K562 (cell line): ENCODE measurements around the gene TFRC. TPM values are rescaled to one million over a fixed set of nuclear protein-coding genes. Genes with fewer than 3 reads are reported as not detected.

ENCODE experiments used
- FOXK1 ChIP-seq: sonication (generic); formaldehyde crosslinking; IDR thresholded peaks from 2 replicates; pipeline ENCODE4 v1.8.0; 2022; ENCODE audit warnings: missing genetic modification reagents, mild to moderate bottlenecking, borderline replicate concordance
- MAFF ChIP-seq: IDR thresholded peaks from 2 replicates; pipeline ENCODE4 v1.6.1; 2012; ENCODE audit warnings: low read length, improper control_type of control experiment
- RCOR1 ChIP-seq, 2 experiments: IDR thresholded peaks; 2 replicates each; pipeline ENCODE4 v1.6.1; 2012; ENCODE audit warnings: low read depth in 2 of 2, low read length in 2 of 2, borderline replicate concordance in 1 of 2, improper control_type of control experiment in 1 of 2
- TCF7L2 ChIP-seq: fragments of 150-350 bp; IDR thresholded peaks from 2 replicates; pipeline ENCODE4 v1.6.1; 2016; ENCODE audit warnings: low read depth, mild to moderate bottlenecking, low read length, moderate library complexity
- WHSC1 ChIP-seq: IDR thresholded peaks from one replicate; pipeline ENCODE4 v1.6.1; 2012; ENCODE audit warnings: low read length, control low read depth, inconsistent platforms
- ZBTB34 ChIP-seq: fragments of 250-450 bp; sonication (Bioruptor Pico); IDR thresholded peaks from 2 replicates; pipeline ENCODE4 v1.8.0; 2021; ENCODE audit warnings: mild to moderate bottlenecking, moderate library complexity
- ZNF140 ChIP-seq: fragments of 250-450 bp; sonication (Bioruptor Pico); IDR thresholded peaks from 2 replicates; pipeline ENCODE4 v1.8.0; 2021; ENCODE audit warnings: moderate library complexity, mild to moderate bottlenecking, inconsistent platforms
- ZNF444 ChIP-seq: fragments of 250-450 bp; sonication (Bioruptor Pico); IDR thresholded peaks from 2 replicates; pipeline ENCODE4 v1.4.0; 2020; ENCODE audit warnings: mild to moderate bottlenecking, moderate library complexity
- ZNF696 ChIP-seq: fragments of 250-450 bp; sonication (Bioruptor Pico); conservative IDR thresholded peaks from 2 replicates; pipeline ENCODE4 v1.4.0; 2020; ENCODE audit warnings: mild to moderate bottlenecking, moderate library complexity
- ZNF740 ChIP-seq, 3 experiments: fragments of 200-800 bp in 1 of 3; sonication (Bioruptor generic) in 1 of 3; sonication (generic) in 1 of 3; formaldehyde crosslinking in 1 of 3; IDR thresholded peaks; 2 replicates each; pipeline versions ENCODE4 v1.6.1 to v1.8.0; 2016 to 2022; ENCODE audit warnings: mild to moderate bottlenecking in 2 of 3, missing compliant biosample characterization in 2 of 3, missing genetic modification characterization in 2 of 3, missing genetic modification reagents in 1 of 3
- polyA plus RNA-seq, 8 experiments: library from polyadenylated mRNA; depleted of rRNA in 4 of 8; stranded (reverse) in 5 of 8; unstranded in 3 of 8; fragments of >200 nt; fragmentation: Nextera tagmentation in 2 of 8; fragmentation: Illumina TruSeq in 1 of 8; extraction: Ambion mirVana in 2 of 8; extraction: Trizol in 1 of 8; gene quantifications; 2 replicates each; pipeline versions ENCODE4 v1.2.1 to v1.2.3, GENCODE V29; 2011 to 2014; ENCODE audit warnings: inconsistent platforms in 1 of 8, missing spikeins in 1 of 8
- total RNA-seq, 7 experiments: library from RNA; depleted of rRNA in 6 of 7; stranded (reverse); fragments of >200 nt in 6 of 7; fragmentation: Illumina TruSeq in 2 of 7; extraction: Trizol in 2 of 7; gene quantifications; 2 replicates each; pipeline versions ENCODE4 v1.2.1 to v1.2.3, GENCODE V29; 2011 to 2021; ENCODE audit warnings: low replicate concordance in 1 of 7

The TFRC gene
- total and polyA plus RNA-seq, 9 of the 15 experiments (the other 6 are each of a cell fraction or from before 2014, with no cell fraction given), result 149 to 679 (median 332) TPM

GRCh38 chr3:196008929-196009328, 73.0 kb downstream of the TFRC start (continued):
- TF ChIP-seq ZNF740 (CRISPR knock-in tag; IDR thresholded peaks at IDR 0.05) (no peak), ZNF740 (tag; IDR thresholded peaks at IDR 0.05) (no peak), ZNF444 (CRISPR knock-in tag) (no peak), WHSC1 (no peak), ZNF140 (CRISPR knock-in tag) (no peak), ZNF696 (CRISPR knock-in tag) (no peak), MAFF (no peak), FOXK1 (no peak), TCF7L2 (no peak), ZBTB34 (CRISPR knock-in tag) (no peak), RCOR1 (IDR thresholded peaks at IDR 0.05; ENCODE audit: borderline replicate concordance in 1 of 2, low read depth in 2 of 2, low read length in 2 of 2) (no peak)
